Activated T-cell treated with anti-CD3 and anti-CD28 coated beads, Interleukin-2, amount 50 U/mL, for 24 hours (primary cell): ENCODE data around the gene CDH4.
"Not testable (repeated sequence)": the region's sequence is repeated elsewhere in the genome, so short reads cannot be mapped to it uniquely, and the experiment has no call there.

Experiments used
- DNase-seq: peaks from one replicate; pipeline ENCODE4 v3.0.0-alpha.2; 2020
- H3K27ac Mint-ChIP-seq: 2 replicates; pipeline ENCODE4 v1.8.0; 2020; ENCODE audit warnings: mild to moderate bottlenecking, mixed read lengths
- H3K27me3 Mint-ChIP-seq: 2 replicates; pipeline ENCODE4 v1.8.0; 2020; ENCODE audit warnings: mixed read lengths
- H3K36me3 Mint-ChIP-seq: 2 replicates; pipeline ENCODE4 v1.8.0; 2020; ENCODE audit warnings: low read depth, mixed read lengths
- H3K4me1 Mint-ChIP-seq: 2 replicates; pipeline ENCODE4 v1.8.0; 2020; ENCODE audit warnings: low read depth, mixed read lengths
- H3K4me3 Mint-ChIP-seq: 2 replicates; pipeline ENCODE4 v1.8.0; 2020; ENCODE audit warnings: mild to moderate bottlenecking, moderate library complexity, mixed read lengths
- H3K9me3 Mint-ChIP-seq: 2 replicates; pipeline ENCODE4 v1.8.0; 2020; ENCODE audit warnings: mixed read lengths

CDH4 gene

DNA sequence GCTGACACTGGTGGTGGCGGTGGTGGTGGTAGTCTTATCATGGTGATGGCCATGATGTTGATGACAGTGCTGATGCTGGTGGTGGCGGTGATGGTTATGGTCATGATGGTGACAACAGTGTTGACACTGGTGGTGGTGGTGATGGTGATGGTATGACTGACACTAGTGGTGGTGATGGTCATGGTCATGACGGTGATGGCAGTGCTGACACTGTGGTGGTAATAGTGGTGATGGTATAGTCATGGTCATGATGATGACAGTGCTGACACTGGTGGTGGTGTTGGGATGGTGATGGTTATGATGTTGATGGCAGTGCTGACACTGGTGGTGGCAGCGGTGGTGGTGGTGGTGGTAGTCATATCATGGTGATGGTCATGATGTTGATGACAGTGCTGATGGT lies 205.7 kb downstream of the CDH4 start:
- no peaks in the 10 kb centered on the region for H3K36me3 Mint-ChIP-seq
- H3K27me3 Mint-ChIP-seq = peaks cover 4% of the 10 kb centered on the region
- H3K9me3 Mint-ChIP-seq = no peaks in the 10 kb centered on the region
- no peak overlapping the region for H3K27ac Mint-ChIP-seq
- DNase-seq = no peak
- no peak overlapping the region for H3K4me3 Mint-ChIP-seq
- no peaks in the 10 kb centered on the region for H3K4me1 Mint-ChIP-seq

DNA sequence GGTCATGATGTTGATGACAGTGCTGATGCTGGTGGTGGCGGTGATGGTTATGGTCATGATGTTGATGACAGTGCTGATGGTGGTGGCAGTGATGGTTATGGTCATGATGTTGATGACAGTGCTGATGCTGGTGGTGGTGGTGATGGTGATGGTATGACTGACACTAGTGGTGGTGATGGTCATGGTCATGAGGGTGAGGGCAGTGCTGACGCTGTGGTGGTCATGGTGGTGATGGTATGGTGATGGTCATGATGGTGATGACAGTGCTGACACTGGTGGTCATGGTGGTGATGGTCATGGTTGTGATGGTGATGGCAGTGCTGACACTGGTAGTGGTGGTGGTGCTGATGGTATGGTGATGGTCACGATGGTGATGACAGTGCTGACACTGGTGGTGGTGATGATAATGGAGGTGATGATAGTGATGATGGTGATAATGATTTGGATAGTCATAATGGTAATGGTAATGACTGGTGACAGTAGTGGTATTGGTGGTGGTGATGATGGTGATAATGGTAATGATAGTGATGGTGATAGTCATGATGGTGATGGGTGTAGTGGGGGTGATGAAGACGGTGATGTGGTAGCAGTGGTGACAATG lies 206.2 kb downstream of the CDH4 start:
- Mint-ChIP-seq H3K36me3 (no peaks in the 10 kb centered on the region), H3K27ac (no peak overlapping the region), H3K9me3 (peaks cover 2% of the 10 kb centered on the region), H3K27me3 (peaks cover 4% of the 10 kb centered on the region), H3K4me3 (no peak overlapping the region), H3K4me1 (no peaks in the 10 kb centered on the region)
- DNase-seq = no peak

DNA sequence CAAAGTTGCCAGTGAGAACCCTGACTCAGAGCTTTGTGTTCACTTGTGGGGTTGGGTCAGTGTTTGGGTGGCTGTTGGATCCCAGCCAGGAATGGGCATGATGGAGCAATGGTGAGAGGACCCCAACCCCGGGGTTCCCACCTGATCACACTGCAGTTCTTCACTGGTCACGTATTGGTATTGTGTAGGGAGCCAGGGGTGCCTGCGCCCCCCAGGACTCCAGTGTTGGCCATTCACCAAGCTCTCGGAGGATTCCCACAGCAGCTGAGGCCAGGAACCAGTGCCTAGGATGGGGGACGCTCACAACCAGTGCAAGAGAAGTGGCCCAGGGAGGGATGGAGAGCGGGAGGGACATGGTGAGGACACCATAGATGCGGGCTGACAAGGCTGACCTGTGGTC lies 207.2 kb downstream of the CDH4 start:
- Mint-ChIP-seq H3K4me3 (no peak overlapping the region), H3K27me3 (peaks cover 4% of the 10 kb centered on the region), H3K36me3 (no peaks in the 10 kb centered on the region), H3K9me3 (peaks cover 2% of the 10 kb centered on the region), H3K27ac (no peak overlapping the region), H3K4me1 (no peaks in the 10 kb centered on the region)
- DNase-seq = no peak

DNA sequence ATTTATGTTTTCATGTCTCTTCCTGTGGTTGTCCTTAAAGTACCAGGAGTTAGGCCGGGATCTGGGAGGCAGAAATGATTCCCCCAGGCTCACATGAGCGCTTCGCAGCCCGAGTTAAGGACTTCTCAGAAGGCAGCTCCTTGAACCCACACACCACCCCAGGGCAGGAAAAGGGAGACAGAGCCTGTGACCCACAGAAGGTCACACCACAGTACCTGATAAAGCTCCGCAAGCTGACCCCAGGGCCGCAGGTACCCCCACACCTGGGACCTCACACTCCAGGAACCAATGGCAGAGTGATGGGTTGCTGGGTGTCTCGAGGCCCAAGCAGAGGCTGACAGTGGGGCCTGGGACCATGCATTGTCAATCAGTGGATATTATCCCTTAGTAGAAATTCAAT lies 207.6 kb downstream of the CDH4 start:
- Mint-ChIP-seq H3K27me3 (peaks cover 4% of the 10 kb centered on the region), H3K27ac (no peak overlapping the region), H3K4me1 (no peaks in the 10 kb centered on the region), H3K4me3 (no peak overlapping the region), H3K9me3 (peaks cover 2% of the 10 kb centered on the region), H3K36me3 (no peaks in the 10 kb centered on the region)
- DNase-seq = no peak

DNA sequence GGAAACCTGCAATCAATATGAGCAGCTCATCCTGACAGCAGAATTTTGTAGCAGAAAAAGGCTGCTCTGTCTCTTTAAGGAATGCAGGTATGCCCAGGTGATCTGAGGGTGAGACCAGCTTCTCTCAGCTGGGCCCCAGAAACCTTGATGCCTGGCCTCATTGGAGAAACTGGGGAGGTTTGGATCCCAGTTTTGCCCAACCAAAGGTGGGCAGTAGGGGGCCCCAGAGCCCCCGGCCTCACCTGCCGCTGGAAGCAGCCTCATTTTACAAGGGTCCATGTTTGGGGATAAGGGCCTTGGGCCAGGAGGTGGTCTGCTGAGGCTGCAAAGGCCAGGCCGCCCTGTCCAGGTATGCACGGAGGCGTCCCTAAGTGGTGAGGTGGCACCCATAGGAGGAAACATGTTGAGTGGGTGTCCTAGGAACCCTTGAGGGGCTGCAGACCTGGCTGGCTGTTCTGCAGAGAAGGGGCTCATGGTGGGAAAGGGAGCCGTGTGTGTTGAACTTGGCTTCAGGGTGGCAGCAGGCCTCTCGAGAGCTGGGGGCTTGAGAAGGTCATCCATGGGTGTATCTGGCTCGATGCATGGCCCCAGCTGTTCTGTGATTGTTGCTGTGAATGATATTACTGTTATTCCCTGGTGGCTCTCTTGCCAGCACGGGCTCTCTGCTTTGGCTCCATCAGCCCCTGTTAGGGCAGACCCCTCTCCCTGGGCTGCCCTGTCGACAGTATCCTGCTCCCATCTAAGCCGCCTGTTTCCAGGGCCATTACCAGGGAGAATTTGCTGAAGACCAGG lies 208.4 kb downstream of the CDH4 start:
- H3K27me3 Mint-ChIP-seq = peaks cover 4% of the 10 kb centered on the region

DNA sequence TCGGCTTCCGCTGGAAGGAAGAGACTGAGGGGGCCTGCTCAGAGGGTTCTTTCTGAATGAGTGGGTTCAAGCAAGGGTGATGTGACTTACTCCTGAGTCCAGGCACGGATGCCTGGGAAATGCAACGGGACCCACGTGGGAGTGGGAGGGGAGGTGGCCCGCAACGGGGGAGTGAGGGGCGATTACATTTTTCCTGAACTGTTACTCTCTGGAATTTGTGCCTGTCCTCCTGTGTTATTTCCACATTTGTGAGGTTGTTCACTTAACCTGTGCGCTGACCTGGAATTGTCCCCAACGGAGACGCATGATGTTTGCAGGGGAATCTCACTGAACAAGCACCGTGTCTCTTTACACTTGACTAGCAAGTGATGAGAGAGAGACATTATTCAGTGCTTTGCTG lies 209.4 kb downstream of the CDH4 start:
- Mint-ChIP-seq H3K27ac (no peak overlapping the region), H3K4me1 (no peaks in the 10 kb centered on the region), H3K9me3 (peaks cover 2% of the 10 kb centered on the region), H3K36me3 (no peaks in the 10 kb centered on the region), H3K4me3 (no peak overlapping the region), H3K27me3 (peaks cover 4% of the 10 kb centered on the region)
- no peak for DNase-seq

More for the DNA sequence above, 208.4 kb downstream of the CDH4 start:
- peaks cover 2% of the 10 kb centered on the region for H3K9me3 Mint-ChIP-seq
- no peak overlapping the region for H3K4me3 Mint-ChIP-seq
- H3K36me3 Mint-ChIP-seq = no peaks in the 10 kb centered on the region
- H3K27ac Mint-ChIP-seq = no peak overlapping the region
- no peak for DNase-seq
- H3K4me1 Mint-ChIP-seq = no peaks in the 10 kb centered on the region

DNA sequence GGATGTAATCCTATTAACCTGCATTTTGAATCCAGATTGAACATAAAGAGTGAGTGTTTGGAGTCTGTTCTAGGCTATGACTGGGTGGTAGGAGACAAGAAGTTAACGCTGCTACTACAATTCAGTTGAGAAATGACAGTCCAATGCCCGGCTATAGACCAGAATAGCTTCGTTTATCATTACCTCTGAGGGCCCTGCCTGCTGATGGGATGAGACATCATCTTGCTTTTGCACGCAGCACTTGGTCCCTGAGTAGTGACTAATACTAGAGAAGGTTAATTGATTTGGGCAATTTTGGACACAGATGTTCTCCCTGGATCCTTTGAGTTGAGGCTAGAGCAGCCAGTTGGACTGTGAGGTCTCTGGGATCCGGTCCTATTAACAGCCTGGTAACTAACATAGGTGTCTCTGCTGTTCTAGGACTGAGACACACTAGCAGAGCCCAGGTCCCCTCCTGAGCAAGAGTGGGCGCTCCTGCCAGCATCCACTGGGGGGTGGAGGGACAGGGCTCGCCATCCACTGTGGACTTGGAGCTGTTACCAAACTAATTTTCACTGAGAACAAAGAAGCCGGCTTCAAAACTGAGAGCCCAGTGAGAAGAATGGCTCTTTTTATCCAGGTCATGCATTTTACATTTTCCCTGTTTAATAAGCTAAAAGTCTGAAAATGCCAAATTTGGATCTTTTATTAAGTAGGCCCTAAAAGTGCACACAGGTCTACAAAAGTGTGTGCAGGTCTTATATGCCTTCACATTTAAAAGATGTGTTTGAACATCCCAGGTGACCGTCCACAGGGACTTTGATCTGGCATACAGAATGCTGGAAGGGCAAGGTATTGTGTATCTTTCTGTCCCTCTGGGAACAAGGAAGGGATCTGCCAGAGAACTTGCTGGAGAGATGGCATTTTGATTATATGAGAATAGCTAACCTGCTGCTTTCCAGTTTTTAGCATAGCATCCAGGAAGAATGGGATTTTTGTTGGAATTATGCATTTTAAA lies 212.5 kb downstream of the CDH4 start:
- Mint-ChIP-seq H3K9me3 (peaks cover 19% of the 10 kb centered on the region), H3K4me3 (no peak overlapping the region), H3K4me1 (no peaks in the 10 kb centered on the region), H3K27me3 (peaks cover 4% of the 10 kb centered on the region), H3K27ac (no peak overlapping the region), H3K36me3 (no peaks in the 10 kb centered on the region)
- no peak for DNase-seq

DNA sequence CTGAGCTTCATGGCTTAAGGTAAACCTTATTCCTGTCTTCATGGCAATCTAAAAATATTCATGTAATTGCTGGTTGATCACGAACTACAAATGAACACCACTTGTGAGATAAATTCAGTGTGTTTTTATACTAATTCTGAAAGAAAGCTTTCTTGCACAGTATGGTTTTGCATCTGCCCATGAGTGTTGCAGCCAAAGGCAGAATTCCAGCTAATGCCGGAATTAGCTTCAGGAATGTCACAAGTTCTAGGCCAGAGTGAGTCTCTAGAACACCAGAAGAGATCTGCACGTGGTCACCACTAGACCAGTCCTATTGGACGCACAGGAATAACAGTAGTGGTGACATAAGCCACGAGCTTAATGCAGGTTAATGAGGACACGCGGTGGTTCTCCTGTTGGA lies 223.7 kb downstream of the CDH4 start:
- Mint-ChIP-seq H3K9me3 (peaks cover 5% of the 10 kb centered on the region), H3K4me3 (no peak overlapping the region), H3K36me3 (no peaks in the 10 kb centered on the region), H3K27me3 (peaks cover 20% of the 10 kb centered on the region), H3K4me1 (no peaks in the 10 kb centered on the region), H3K27ac (no peak overlapping the region)
- no peak for DNase-seq

DNA sequence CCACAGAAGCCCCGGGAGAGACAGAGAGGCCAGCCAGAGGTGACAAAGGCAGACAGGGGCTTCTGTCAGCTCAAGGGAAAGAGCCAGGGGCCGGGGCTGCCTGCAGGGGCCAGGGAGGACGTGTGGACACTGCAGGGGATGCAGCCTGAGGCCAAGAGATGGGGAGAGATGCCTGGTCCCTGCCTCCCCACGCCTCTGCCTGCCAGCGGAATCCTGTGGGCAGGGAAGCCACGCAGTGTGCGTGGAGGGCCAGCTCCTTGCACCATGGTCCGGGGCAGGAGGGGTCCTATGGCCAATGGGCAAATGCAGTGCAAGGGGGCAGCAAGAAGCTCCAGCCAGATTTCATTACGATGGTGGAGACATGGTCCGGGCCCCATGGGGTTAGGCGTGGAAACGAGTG lies 224.9 kb downstream of the CDH4 start:
- Mint-ChIP-seq H3K4me3 (no peak overlapping the region), H3K27me3 (peaks cover 20% of the 10 kb centered on the region), H3K36me3 (no peaks in the 10 kb centered on the region), H3K9me3 (peaks cover 5% of the 10 kb centered on the region), H3K4me1 (no peaks in the 10 kb centered on the region), H3K27ac (no peak overlapping the region)
- no peak for DNase-seq

DNA sequence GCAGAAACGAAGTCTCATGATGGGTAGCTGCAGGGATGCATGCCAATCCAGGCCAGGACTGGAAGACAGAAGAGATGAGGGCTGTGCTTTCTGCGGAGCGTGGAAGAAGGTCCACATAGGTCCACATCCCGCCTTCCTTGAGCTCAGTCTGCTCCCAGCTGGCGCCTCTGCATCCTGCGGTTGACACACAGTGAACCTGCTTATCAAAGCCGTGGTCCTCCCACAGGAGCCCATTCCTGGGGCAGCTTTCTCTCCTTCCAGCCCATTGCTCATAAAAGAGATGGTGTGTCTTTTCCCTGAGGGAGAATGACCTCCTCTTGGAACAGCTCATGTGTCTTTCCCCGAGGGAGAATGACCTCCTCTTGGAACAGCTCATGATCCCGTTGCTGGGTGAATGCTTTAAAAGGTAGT lies 225.4 kb downstream of the CDH4 start:
- DNase-seq = no peak
- Mint-ChIP-seq H3K36me3 (no peaks in the 10 kb centered on the region), H3K27ac (no peak overlapping the region), H3K9me3 (peaks cover 5% of the 10 kb centered on the region), H3K4me1 (no peaks in the 10 kb centered on the region), H3K27me3 (peaks cover 20% of the 10 kb centered on the region), H3K4me3 (no peak overlapping the region)

DNA sequence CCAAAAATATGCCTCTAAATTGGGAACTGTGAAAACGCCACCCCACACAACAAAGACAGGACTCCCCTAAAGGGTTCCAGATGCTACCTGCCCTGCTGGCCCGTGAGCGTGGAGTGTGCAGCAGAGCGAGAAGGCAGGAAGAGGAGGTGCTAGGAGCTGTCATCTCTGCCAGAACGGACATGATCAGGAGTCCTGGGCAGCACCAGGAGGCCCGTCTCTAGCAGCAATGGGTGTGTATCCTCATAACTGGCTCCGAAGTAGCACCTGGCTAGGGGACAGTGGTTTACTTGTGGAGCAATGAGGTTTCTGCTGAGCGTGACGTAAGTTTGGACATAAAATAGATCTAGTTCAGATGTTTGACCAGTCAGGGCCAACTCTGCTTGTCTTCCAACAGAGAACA lies 226.0 kb downstream of the CDH4 start:
- Mint-ChIP-seq H3K27me3 (peaks cover 20% of the 10 kb centered on the region), H3K9me3 (peaks cover 5% of the 10 kb centered on the region), H3K36me3 (no peaks in the 10 kb centered on the region), H3K27ac (no peak overlapping the region), H3K4me1 (no peaks in the 10 kb centered on the region), H3K4me3 (no peak overlapping the region)
- no peak for DNase-seq

DNA sequence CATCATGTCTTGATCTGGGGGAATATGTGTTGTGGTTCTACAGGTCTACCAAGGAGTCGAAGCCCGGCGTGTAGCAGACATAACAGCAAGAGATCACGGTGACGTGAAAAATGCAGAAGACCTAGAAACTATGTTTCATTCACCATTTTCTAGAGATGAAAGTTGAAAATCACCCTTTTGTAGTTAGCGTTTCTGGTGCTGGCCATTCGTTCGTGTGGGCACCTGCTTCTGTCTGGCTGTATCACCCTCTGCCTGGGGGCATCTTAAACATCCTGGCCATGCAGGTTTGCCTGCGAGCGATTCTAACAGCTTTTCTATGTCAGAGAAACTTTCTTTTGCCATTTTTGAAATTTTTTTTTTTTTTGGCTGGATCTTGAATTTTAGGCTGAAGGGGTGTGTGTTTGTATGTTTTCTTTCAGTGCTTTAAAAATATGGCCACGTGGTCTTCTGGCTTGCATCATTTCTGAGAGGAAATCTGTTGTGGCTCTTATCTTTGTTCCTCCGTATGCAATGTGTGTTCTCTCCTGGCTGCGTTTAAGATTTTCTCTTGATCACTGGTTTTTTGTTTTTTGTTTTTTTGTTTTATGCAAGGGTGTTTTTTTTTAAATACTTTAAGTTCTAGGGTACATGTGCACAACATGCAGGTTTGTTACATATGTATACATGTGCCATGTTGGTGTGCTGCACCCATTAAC lies 226.7 kb downstream of the CDH4 start:
- Mint-ChIP-seq H3K36me3 (no peaks in the 10 kb centered on the region), H3K27ac (no peak overlapping the region), H3K4me1 (no peaks in the 10 kb centered on the region), H3K9me3 (peaks cover 5% of the 10 kb centered on the region), H3K27me3 (peaks cover 17% of the 10 kb centered on the region), H3K4me3 (no peak overlapping the region)
- no peak for DNase-seq

DNA sequence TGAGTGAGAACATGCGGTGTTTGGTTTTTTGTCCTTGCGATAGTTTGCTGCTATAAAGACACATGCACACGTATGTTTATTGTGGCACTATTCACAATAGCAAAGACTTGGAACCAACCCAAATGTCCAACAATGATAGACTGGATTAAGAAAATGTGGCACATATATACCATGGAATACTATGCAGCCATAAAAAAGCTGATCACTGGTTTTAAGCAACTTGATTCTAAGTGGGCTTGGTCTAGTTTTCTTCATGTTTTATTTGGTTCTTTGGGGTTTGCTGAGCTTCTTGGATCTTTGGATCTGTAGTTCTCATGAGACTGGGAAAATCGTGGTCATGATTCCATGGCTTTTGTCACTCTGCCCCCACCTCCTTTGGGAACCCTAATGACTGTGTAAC lies 227.4 kb downstream of the CDH4 start:
- not testable (repeated sequence) for H3K4me3 Mint-ChIP-seq, H3K27ac Mint-ChIP-seq, DNase-seq, H3K9me3 Mint-ChIP-seq, H3K36me3 Mint-ChIP-seq, H3K4me1 Mint-ChIP-seq
- peaks cover 17% of the 10 kb centered on the region for H3K27me3 Mint-ChIP-seq

DNA sequence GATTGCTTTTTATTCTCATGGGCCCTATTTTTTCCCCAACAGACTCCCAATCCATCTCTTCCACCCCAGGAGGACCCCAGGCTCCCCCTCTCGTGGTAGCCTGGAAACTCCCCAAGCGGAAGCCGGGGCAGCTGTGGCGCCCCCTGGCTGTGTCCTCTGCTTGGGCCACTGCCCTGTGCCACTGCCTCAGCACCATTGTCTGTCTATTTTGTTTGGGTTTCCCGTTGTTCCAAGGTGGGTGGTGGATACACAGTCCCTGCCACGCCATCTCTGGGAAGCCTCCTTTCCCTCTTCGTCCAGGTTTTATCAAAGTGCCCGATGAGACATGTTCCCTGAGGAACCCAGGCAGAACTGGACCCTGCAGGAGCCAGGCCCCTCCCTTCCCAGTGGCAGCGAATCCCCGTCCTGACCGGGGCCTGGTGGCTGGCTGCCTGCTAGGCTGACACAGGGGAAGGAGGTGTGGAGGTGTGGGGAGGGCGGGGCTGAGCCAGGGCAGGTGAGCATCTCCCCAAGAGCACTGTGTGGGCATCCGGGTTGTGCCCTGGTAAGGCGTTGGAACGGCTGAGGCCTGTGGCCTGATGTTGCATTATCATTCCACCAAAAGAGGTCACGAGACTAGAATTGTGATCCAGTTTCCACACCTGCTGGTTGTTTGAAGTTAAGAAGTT lies 228.2 kb downstream of the CDH4 start:
- Mint-ChIP-seq H3K27me3 (peaks cover 17% of the 10 kb centered on the region), H3K9me3 (peaks cover 5% of the 10 kb centered on the region), H3K4me1 (no peaks in the 10 kb centered on the region), H3K4me3 (no peak overlapping the region), H3K36me3 (no peaks in the 10 kb centered on the region), H3K27ac (no peak overlapping the region)
- no peak for DNase-seq
